Osteocyte (in vitro differentiated cells): ENCODE results near the gene CCBE1. TPM values are rescaled to one million over a fixed set of nuclear protein-coding genes. Genes with fewer than 3 reads are reported as not detected.
A peak's percentile ranks its signal among the peaks of the same experiment; 100 is the strongest.

Experiments used
- DNase-seq: peaks from one replicate; pipeline ENCODE4 v3.0.0; 2021; ENCODE audit warnings: mixed read lengths; ENCODE audit not compliant: unreplicated experiment; ENCODE audit errors: extremely low spot score
- H3K27ac Mint-ChIP-seq: one replicate; pipeline ENCODE4 v1.8.0; 2021; ENCODE audit warnings: mild to moderate bottlenecking, mixed read lengths; ENCODE audit not compliant: unreplicated experiment
- H3K27me3 Mint-ChIP-seq: one replicate; pipeline ENCODE4 v1.8.0; 2021; ENCODE audit warnings: mixed read lengths; ENCODE audit not compliant: unreplicated experiment
- H3K36me3 Mint-ChIP-seq: one replicate; pipeline ENCODE4 v1.8.0; 2021; ENCODE audit warnings: mixed read lengths; ENCODE audit not compliant: unreplicated experiment
- H3K4me1 Mint-ChIP-seq: one replicate; pipeline ENCODE4 v1.8.0; 2021; ENCODE audit warnings: mixed read lengths; ENCODE audit not compliant: unreplicated experiment
- H3K4me3 Mint-ChIP-seq: one replicate; pipeline ENCODE4 v1.8.0; 2021; ENCODE audit warnings: mild to moderate bottlenecking, moderate library complexity, mixed read lengths; ENCODE audit not compliant: unreplicated experiment
- H3K9me3 Mint-ChIP-seq: one replicate; pipeline ENCODE4 v1.8.0; 2021; ENCODE audit warnings: mixed read lengths; ENCODE audit not compliant: unreplicated experiment
- CTCF ChIP-seq: fragments of 200-600 bp; sonication (generic); IDR thresholded peaks from 2 replicates; pipeline ENCODE4 v1.5.0; 2021; ENCODE audit warnings: antibody characterized with exemption, mild to moderate bottlenecking, moderate library complexity
- total RNA-seq: library from RNA; stranded (reverse); gene quantifications from 2 replicates; pipeline ENCODE4 v1.2.1, GENCODE V29; 2021

The CCBE1 gene
- total RNA-seq, 1 donor from 2014 or later, result 22.8 TPM

- Mint-ChIP-seq H3K27me3 (no peaks in the 10 kb centered on the region), H3K4me3 (no peak overlapping the region), H3K9me3 (peaks cover 7% of the 10 kb centered on the region), H3K27ac (no peak overlapping the region), H3K36me3 (peaks cover 8% of the 10 kb centered on the region), H3K4me1 (no peaks in the 10 kb centered on the region)
- no peak for DNase-seq
- peak; percentile 29 for TF ChIP-seq CTCF
Observed at GRCh38 chr18:59446012-59446411, 251.2 kb downstream of the CCBE1 start.

- H3K27ac Mint-ChIP-seq, result no peak overlapping the region
- DNase-seq, result no peak
- H3K4me3 Mint-ChIP-seq, result no peak overlapping the region
- TF ChIP-seq CTCF, result no peak
- peaks cover 7% of the 10 kb centered on the region for H3K9me3 Mint-ChIP-seq
- H3K4me1 Mint-ChIP-seq, result peaks cover 4% of the 10 kb centered on the region
- H3K27me3 Mint-ChIP-seq, result no peaks in the 10 kb centered on the region
- peaks cover 17% of the 10 kb centered on the region for H3K36me3 Mint-ChIP-seq
Observed at GRCh38 chr18:59437851-59438569, 259.2 kb downstream of the CCBE1 start.

- Mint-ChIP-seq H3K27me3 (no peaks in the 10 kb centered on the region), H3K4me1 (peaks cover 8% of the 10 kb centered on the region), H3K36me3 (peaks cover 12% of the 10 kb centered on the region), H3K4me3 (no peak overlapping the region), H3K9me3 (no peaks in the 10 kb centered on the region), H3K27ac (no peak overlapping the region)
- TF ChIP-seq CTCF, result no peak
- DNase-seq, result no peak
Observed at GRCh38 chr18:59432803-59433597, 264.2 kb downstream of the CCBE1 start.

- no peak for TF ChIP-seq CTCF
- H3K4me3 Mint-ChIP-seq, result no peak overlapping the region
- no peak for DNase-seq
Observed at GRCh38 chr18:59431131-59431530, 266.1 kb downstream of the CCBE1 start.

GRCh38 chr18:59429608-59430007 lies 267.6 kb downstream of the CCBE1 start:
- no peak for TF ChIP-seq CTCF
- peaks cover 8% of the 10 kb centered on the region for H3K4me1 Mint-ChIP-seq

More at GRCh38 chr18:59431131-59431530, 266.1 kb downstream of the CCBE1 start:
- Mint-ChIP-seq H3K27me3 (no peaks in the 10 kb centered on the region), H3K4me1 (peaks cover 8% of the 10 kb centered on the region), H3K9me3 (no peaks in the 10 kb centered on the region), H3K27ac (no peak overlapping the region), H3K36me3 (peaks cover 6% of the 10 kb centered on the region)

More at GRCh38 chr18:59429608-59430007, 267.6 kb downstream of the CCBE1 start:
- Mint-ChIP-seq H3K27me3 (no peaks in the 10 kb centered on the region), H3K27ac (no peak overlapping the region), H3K4me3 (no peak overlapping the region), H3K36me3 (peaks cover 5% of the 10 kb centered on the region), H3K9me3 (no peaks in the 10 kb centered on the region)
- DNase-seq, result no peak
